Prostate gland (tissue), 2 donors: ENCODE results near the gene HMCES. TPM values are rescaled to one million over a fixed set of nuclear protein-coding genes. Genes with fewer than 3 reads are reported as not detected.

Experiments used
- DNase-seq: peaks from one replicate; pipeline ENCODE4 v3.0.0-alpha.2; 2019; ENCODE audit warnings: low spot score
- H3K27ac ChIP-seq, 2 donors: fragments of 200-600 bp; sonication (generic); 2 replicates each; pipeline ENCODE4 v1.5.1; 2017 to 2019
- H3K27me3 ChIP-seq: fragments of 200-600 bp; sonication (generic); replicated peaks from 2 replicates; pipeline ENCODE4 v1.5.1; 2019; ENCODE audit not compliant: insufficient read depth
- H3K36me3 ChIP-seq, 2 donors: fragments of 200-600 bp; sonication (generic); 1 replicate in 1 of 2; 2 replicates in 1 of 2; pipeline versions ENCODE4 v1.5.1 to v1.8.1; 2017 to 2019
- H3K4me1 ChIP-seq: fragments of 200-600 bp; sonication (generic); replicated peaks from 2 replicates; pipeline ENCODE4 v1.5.1; 2019
- H3K4me3 ChIP-seq, 2 donors: fragments of 200-600 bp; sonication (generic); 2 replicates each; pipeline ENCODE4 v1.5.1; 2017 to 2019
- H3K9me3 ChIP-seq: fragments of 200-600 bp; sonication (generic); 2 replicates; pipeline ENCODE4 v1.5.1; 2017
- CTCF ChIP-seq, 4 experiments: fragments of 200-600 bp in 2 of 4; fragments of 450-650 bp in 2 of 4; sonication (generic) in 2 of 4; IDR thresholded peaks; 1 replicate in 3 of 4; 2 replicates in 1 of 4; pipeline ENCODE4 v1.5.1; 2016 to 2019; ENCODE audit warnings: antibody characterized with exemption in 4 of 4, mild to moderate bottlenecking in 2 of 4, moderate library complexity in 2 of 4
- POLR2A ChIP-seq: fragments of 450-650 bp; IDR thresholded peaks from one replicate; pipeline ENCODE4 v1.6.1; 2016; ENCODE audit warnings: antibody characterized with exemption, mild to moderate bottlenecking
- POLR2AphosphoS5 ChIP-seq: sonication (generic); formaldehyde crosslinking; IDR thresholded peaks from one replicate; pipeline ENCODE4 v1.6.1; 2017; ENCODE audit warnings: antibody characterized with exemption
- WGBS: methylation state at CpG from one replicate; pipeline ENCODE4 v1.1.5; 2018; 5-methylcytosine and 5-hydroxymethylcytosine counted together
- intact Hi-C: fragments of 100-400 bp; cut with DNase I; formaldehyde crosslinking; loops from one replicate; pipeline ENCODE4 v1.14.2; 2022
- total RNA-seq, 2 donors: library from RNA; depleted of rRNA; stranded (reverse); fragments of >200 nt; gene quantifications; one replicate each; pipeline ENCODE4 v1.1.0, GENCODE V29; 2016

Gene HMCES, protein sequence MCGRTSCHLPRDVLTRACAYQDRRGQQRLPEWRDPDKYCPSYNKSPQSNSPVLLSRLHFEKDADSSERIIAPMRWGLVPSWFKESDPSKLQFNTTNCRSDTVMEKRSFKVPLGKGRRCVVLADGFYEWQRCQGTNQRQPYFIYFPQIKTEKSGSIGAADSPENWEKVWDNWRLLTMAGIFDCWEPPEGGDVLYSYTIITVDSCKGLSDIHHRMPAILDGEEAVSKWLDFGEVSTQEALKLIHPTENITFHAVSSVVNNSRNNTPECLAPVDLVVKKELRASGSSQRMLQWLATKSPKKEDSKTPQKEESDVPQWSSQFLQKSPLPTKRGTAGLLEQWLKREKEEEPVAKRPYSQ
- total RNA-seq, result 10 to 100 TPM; 29.1 to 34.9 TPM

- H3K4me1 ChIP-seq, result no peaks in the 10 kb centered on the region
- peak within 1 kb of the TSS; percentile 92 to 97 for H3K27ac ChIP-seq
- DNase-seq, result peak; percentile 92
- H3K4me3 ChIP-seq, result peak within 1 kb of the TSS; percentile 90 to 95
- peaks cover 8 to 9% of the 10 kb centered on the region in 2 donors for H3K36me3 ChIP-seq
- H3K9me3 ChIP-seq, result no peaks in the 10 kb centered on the region
- under 1% methylated on average over 44 of the region's 44 CpGs for WGBS
- H3K27me3 ChIP-seq, result no peaks in the 10 kb centered on the region
- TF ChIP-seq POLR2A, result peak; percentile 86
- TF ChIP-seq POLR2AphosphoS5, result peak; percentile 83
- TF ChIP-seq CTCF (IDR thresholded peaks at IDR 0.05), result peak in 2 of 4 experiments; percentile 28
- intact Hi-C loops, result loop anchor here (2.0 kb wide), 1 partner anchor 38 kb away; a partner anchor contains a TSS
These were observed at the start of gene HMCES for GRCh38 chr3:129278439-129278965. HMCES (plus strand) TSS chr3:129278870; CDS start chr3:129279733, 863 bp downstream.

DNA sequence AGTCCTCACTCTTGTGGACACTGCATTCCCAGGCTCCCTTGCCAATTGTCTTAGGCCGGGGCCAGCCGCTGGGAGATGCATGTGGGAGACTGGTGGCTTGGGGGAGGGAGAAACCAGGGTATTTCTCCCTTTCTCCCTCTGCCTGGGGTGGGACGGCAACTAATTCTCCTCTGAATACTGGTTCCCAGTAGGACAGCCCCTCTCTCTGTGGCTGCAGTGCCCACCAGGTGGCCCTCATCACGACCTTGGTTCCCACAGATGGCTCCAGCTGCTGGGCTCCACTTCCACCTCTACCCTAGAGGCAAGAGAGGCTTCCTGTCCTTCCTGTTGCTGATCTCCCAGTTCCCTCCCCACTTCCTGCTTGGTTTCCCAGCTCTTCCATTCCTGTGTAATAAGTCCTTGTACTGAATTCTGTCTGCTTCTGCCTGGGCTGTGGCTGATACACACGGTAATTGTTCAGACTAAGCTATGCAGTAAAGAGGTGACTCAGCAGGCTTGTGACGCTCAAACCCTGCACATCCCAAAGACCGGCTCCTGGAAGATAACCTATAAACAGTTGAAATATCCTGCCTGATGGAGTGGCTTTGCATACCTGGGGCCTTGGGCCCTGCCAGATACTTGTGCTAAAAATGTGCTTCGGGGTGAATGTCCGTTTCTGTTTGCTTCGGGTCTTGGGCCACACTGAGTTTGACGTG is 49.6 kb upstream of the HMCES start:
- Histone ChIP-seq H3K27ac (peak overlapping the region in 1 of 2 donors; percentile 1), H3K9me3 (no peaks in the 10 kb centered on the region), H3K4me3 (no peak overlapping the region), H3K27me3 (no peaks in the 10 kb centered on the region), H3K36me3 (no peaks in the 10 kb centered on the region), H3K4me1 (peaks cover 9% of the 10 kb centered on the region)
- DNase-seq, result no peak
- no peak for TF ChIP-seq POLR2A
- no peak for TF ChIP-seq POLR2AphosphoS5
- TF ChIP-seq CTCF (IDR thresholded peaks at IDR 0.05), result no peak
- intact Hi-C loops, result loop anchor here (5.0 kb wide), 1 partner anchor 47 kb away; the partner anchor contains the start of gene CNBP
- 60% methylated on average over 11 of the region's 11 CpGs for WGBS

DNA sequence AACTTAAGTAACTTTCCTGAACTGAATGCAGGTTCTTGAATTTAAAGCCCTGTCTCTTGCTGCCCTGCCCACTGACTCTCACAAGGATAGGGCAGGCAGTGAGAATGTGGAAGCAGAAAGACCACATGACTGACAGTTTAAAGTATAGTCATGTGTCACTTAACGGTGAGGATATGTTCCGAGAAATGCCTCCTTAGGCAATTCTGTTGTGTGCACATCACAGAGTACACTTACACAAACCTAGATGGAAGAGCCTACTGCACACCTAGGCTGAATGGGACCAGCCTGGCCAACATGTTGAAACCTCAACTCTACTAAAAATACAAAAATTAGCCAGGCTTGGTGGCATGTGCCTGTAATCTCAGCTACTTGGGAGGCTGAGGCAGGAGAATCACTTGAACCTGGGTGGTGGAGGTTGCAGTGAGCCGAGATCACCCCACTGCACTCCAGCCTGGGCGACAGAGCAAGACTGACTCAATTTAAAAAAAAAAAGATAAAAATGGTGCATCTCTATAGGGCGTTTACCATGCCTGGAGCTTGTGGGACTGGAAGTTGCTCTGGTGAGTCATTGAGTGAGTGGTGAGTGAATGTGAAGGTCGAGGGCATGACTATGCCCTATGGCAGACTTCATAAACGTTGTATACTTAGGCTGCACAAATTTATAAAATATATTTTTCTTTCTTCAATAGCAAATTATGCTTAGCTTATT is 48.2 kb upstream of the HMCES start:
- Histone ChIP-seq H3K27me3 (no peaks in the 10 kb centered on the region), H3K36me3 (no peaks in the 10 kb centered on the region), H3K9me3 (no peaks in the 10 kb centered on the region), H3K4me3 (no peak overlapping the region), H3K4me1 (peaks cover 4% of the 10 kb centered on the region), H3K27ac (no peak overlapping the region)
- TF ChIP-seq POLR2A (no peak), POLR2AphosphoS5 (no peak), CTCF (IDR thresholded peaks at IDR 0.05) (no peak)
- 77% methylated on average over 7 of the region's 7 CpGs for WGBS
- intact Hi-C loops, result no loop called here
- DNase-seq, result no peak

DNA sequence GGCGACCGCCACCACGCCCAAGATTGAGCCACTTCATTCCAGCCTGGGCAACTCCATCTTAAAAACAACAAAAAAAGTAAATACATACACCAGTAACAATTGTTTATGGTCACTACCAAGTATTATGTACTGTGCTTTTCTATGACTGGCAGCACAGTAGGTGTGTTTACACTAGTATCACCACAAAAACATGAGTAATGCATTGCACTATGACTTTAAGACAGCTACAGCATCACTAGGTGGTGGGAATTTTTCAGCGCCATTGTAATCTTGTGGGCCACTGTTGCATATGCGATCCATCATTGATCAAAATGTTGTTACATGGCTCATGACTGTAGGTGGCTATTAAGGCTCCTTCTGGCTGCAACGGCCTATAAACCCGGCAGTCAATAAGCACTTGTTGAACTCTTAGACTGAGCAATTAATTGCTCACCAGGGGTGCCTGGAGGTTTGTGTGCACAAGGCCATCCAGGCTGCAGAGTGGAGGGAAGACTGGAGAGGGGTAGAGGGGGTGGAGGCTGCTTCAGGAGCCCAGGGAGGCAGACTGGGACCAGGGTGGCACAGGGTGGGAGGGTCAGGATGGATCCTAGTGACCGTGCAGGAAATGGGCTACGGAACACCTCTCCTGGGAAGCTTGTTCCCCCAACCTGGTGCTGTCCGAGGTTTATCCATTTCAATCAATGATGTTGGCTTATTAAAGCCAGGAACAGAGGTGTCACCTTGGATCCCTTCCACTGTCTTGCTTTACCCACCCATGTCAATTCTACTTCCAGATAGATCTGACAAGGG is 47.1 kb upstream of the HMCES start:
- intact Hi-C loops, result no loop called here
- TF ChIP-seq POLR2A (no peak), POLR2AphosphoS5 (no peak), CTCF (IDR thresholded peaks at IDR 0.05) (no peak)
- Histone ChIP-seq H3K4me3 (no peak overlapping the region), H3K4me1 (no peaks in the 10 kb centered on the region), H3K27me3 (no peaks in the 10 kb centered on the region), H3K27ac (no peak overlapping the region), H3K36me3 (no peaks in the 10 kb centered on the region), H3K9me3 (no peaks in the 10 kb centered on the region)
- no peak for DNase-seq
- WGBS, result 78% methylated on average over 10 of the region's 10 CpGs
